Activated CD4-positive, alpha-beta memory T cell treated with anti-CD3 and anti-CD28 coated beads, Interleukin-2, amount 10 ng/mL, durations not matched to agents 7 days and 5 days (primary cell): ENCODE data around the gene GATA6. TPM values are rescaled to one million over a fixed set of nuclear protein-coding genes. Genes with fewer than 3 reads are reported as not detected.

Source experiments
- CTCF ChIA-PET: fragments of 350-600 bp; sonication (Branson Sonifier 250); formaldehyde crosslinking; loops from one replicate; lab custom pipeline; 2021; ENCODE audit warnings: antibody characterized with exemption, inconsistent platforms; lab: Charles Lee
- POLR2A ChIA-PET: fragments of 350-600 bp; sonication (Branson Sonifier 250); formaldehyde crosslinking; loops from one replicate; lab custom pipeline; 2021; ENCODE audit warnings: antibody characterized with exemption; lab: Charles Lee
- DNase-seq: peaks from one replicate; pipeline ENCODE4 v3.0.0-alpha.2; 2020
- H3K27ac Mint-ChIP-seq: one replicate; pipeline ENCODE4 v1.8.0; 2021; ENCODE audit warnings: mild to moderate bottlenecking, mixed read lengths
- H3K27me3 Mint-ChIP-seq: one replicate; pipeline ENCODE4 v1.8.0; 2021; ENCODE audit warnings: mixed read lengths
- H3K36me3 Mint-ChIP-seq: one replicate; pipeline ENCODE4 v1.8.0; 2021; ENCODE audit warnings: low read depth, mixed read lengths
- H3K4me1 Mint-ChIP-seq: one replicate; pipeline ENCODE4 v1.8.0; 2021; ENCODE audit warnings: mixed read lengths
- H3K4me3 Mint-ChIP-seq: one replicate; pipeline ENCODE4 v1.8.0; 2021; ENCODE audit warnings: mild to moderate bottlenecking, mixed read lengths
- H3K9me3 Mint-ChIP-seq: one replicate; pipeline ENCODE4 v1.8.0; 2021; ENCODE audit warnings: mixed read lengths
- total RNA-seq, 2 experiments: library from RNA; stranded (reverse); gene quantifications; one replicate each; pipeline ENCODE4 v1.2.3, GENCODE V29; 2021

The GATA6 gene
- total RNA-seq, 2 experiments from 2014 or later: not detected

DNA sequence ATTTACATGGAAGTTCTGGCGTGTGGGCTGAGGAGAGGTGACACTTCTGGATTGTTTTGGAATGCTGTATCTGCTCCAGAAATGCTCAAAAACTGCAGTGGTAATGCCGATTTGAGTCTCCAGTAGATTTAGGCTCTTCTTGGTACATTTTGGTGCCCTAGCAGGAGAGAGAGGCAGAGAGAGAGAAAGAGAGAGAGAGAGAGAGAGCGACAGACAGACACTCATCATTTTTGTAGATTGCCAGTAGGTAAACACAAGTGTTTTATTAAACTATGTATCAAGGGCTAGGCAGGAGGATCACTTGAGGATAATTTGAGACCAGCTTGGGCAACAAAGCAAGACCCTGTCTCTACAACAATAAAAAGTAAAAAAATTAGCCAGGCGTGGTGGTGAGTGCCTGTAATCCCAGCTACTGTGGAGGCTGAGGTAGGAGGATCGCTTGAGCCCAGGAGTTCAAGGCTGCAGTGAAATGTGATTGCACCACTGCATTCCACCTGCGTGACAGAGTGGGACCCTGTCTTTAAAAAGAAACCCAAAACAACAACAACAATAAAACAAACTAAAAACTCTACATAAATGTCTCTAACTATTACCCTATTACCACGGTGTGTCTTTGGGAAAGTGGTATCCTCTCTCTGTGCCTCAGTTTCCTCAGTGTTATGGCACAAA is 60.2 kb downstream of the GATA6 start:
- DNase-seq: no peak
- POLR2A ChIA-PET: no interaction called here
- Mint-ChIP-seq H3K4me1 (no peaks in the 10 kb centered on the region), H3K36me3 (no peaks in the 10 kb centered on the region), H3K4me3 (no peak overlapping the region), H3K9me3 (no peaks in the 10 kb centered on the region), H3K27me3 (no peaks in the 10 kb centered on the region), H3K27ac (no peak overlapping the region)
- CTCF ChIA-PET: no interaction called here

DNA sequence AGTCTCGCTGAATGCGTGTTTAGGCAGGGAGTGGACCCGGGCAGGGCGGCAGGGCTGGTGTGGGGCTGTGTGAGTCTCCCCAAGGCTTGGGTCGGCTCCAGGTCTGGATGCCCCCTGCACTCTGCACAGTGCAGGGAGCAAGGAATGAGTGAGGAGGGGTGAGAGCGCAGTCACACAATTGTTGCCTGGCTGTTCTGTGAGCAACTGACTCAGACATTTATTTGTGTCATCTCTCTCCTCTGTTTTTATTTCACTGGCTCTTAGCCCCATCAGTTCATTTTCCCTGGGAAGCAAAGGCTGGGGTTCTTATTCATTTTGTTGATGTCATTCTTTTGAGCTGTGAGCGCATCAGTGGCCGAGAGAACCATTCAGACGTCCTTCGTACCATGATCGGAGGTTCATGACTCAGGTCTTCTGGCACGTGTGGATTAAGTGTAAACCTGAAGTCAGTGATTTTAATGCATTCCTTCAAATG is 61.1 kb downstream of the GATA6 start:
- Mint-ChIP-seq H3K4me3 (no peak overlapping the region), H3K27ac (no peak overlapping the region), H3K27me3 (no peaks in the 10 kb centered on the region), H3K4me1 (no peaks in the 10 kb centered on the region), H3K9me3 (no peaks in the 10 kb centered on the region), H3K36me3 (no peaks in the 10 kb centered on the region)
- ChIA-PET CTCF (no interaction called here), POLR2A (no interaction called here)
- no peak for DNase-seq

DNA sequence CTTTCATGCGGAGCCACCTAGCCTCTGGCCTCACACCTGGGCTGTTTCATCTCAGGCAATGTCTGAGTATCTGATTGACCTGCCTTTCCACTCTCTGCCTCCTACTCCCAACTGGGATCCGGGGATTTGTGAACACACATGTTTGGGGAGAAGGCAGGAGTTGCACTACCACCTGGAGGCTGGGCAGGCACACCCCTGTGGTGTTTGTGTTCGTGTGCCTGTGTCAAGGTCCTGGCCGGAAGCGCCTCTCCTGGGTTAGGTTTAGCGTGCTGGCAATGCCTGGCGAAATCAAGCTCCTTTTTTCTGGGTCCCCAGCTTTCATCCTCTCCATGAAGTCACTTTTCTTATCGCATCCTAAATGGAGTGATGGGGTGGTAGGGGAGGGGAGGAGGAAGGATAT is 63.9 kb downstream of the GATA6 start:
- POLR2A ChIA-PET: no interaction called here
- Mint-ChIP-seq H3K27me3 (no peaks in the 10 kb centered on the region), H3K9me3 (peaks cover 3% of the 10 kb centered on the region), H3K27ac (no peak overlapping the region), H3K36me3 (no peaks in the 10 kb centered on the region), H3K4me1 (no peaks in the 10 kb centered on the region), H3K4me3 (no peak overlapping the region)
- CTCF ChIA-PET: no interaction called here
- DNase-seq: no peak

DNA sequence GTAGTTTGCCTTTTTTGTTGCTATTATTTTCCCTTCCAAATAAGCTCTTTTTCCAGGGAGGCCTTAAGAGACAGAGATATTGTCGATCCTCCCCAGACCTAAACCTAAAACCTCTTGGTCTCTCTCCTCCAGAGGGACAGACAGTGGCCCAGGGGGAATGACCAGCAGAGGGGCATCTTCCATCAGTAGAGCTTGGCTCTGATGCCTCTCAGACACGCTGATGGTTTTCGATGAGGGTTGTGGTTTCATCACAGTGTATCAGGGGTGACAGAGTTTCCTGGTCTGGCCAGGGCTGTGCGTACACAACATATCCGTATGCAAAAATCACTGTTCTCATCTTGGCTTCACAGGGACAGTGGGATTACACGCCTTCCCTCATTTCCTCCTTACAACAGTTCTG is 68.6 kb downstream of the GATA6 start:
- ChIA-PET CTCF (no interaction called here), POLR2A (no interaction called here)
- Mint-ChIP-seq H3K9me3 (peaks cover 3% of the 10 kb centered on the region), H3K27ac (no peak overlapping the region), H3K36me3 (no peaks in the 10 kb centered on the region), H3K4me1 (no peaks in the 10 kb centered on the region), H3K4me3 (no peak overlapping the region), H3K27me3 (no peaks in the 10 kb centered on the region)
- DNase-seq: no peak

DNA sequence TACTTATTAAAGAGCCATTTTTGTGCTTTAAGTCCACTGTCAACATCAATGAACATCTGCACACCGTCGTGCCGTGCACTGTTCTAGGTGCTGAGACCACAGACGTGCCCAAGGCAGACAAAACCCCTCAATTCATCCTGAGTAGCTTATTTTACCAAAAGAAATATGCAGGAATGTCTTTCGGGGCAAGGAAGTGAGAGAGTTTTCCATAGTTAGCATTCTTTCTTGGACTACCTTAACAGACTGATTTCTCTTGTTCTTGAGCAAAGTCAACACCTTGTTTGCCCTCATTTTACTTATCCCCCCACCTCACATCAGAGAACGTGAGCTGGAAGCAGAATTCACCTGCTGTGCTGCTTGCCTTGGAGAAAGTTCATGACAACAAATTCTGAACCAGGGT is 69.3 kb downstream of the GATA6 start:
- Mint-ChIP-seq H3K9me3 (peaks cover 3% of the 10 kb centered on the region), H3K4me1 (no peaks in the 10 kb centered on the region), H3K27ac (no peak overlapping the region), H3K36me3 (no peaks in the 10 kb centered on the region), H3K4me3 (no peak overlapping the region), H3K27me3 (no peaks in the 10 kb centered on the region)
- CTCF ChIA-PET: no interaction called here
- DNase-seq: no peak
- POLR2A ChIA-PET: no interaction called here

DNA sequence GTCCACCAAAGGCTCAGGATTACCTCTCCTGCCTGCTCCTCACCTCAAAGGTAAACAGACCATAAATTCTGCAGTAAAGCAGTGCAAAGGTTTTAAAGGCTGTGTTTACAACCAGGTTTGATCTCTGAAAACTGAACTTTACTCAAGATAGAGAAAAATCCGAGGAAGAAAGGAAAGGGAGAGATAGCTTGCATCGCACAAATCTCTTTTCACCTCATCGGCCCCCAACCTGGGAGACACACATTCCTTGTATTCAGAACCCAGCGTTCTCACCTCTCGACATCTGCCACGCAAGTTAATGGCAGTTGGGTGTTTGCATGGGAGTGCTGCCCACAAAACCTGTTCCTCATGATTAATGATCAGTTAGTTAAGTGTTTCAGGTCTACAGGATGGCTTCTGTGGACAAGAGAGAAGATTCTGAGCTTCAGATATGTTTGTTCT is 72.6 kb downstream of the GATA6 start:
- no peaks in the 10 kb centered on the region for H3K4me1 Mint-ChIP-seq
- no peaks in the 10 kb centered on the region for H3K36me3 Mint-ChIP-seq
- no peak overlapping the region for H3K27ac Mint-ChIP-seq
- no peak for DNase-seq
- H3K9me3 Mint-ChIP-seq: peaks cover 3% of the 10 kb centered on the region
- ChIA-PET CTCF (no interaction called here), POLR2A (no interaction called here)
- no peaks in the 10 kb centered on the region for H3K27me3 Mint-ChIP-seq
- H3K4me3 Mint-ChIP-seq: no peak overlapping the region

DNA sequence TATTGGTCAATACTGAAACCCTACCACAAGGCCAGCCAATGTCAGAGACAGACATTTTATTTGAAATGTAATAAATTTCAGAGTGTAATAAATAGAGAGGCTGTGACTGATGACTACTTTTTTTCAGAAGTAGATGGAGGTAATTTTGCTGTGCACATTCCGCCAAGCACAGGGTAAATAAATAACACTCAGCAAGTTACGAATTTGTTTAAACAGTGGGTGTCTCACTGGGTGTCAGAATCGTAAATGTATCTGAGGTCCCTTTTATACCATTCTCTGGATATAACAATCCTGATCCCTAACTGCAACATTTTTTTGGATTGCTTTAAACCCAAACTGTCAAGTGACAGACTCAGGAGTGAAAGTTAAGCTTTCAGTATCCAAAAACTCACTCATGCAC is 74.1 kb downstream of the GATA6 start:
- no peaks in the 10 kb centered on the region for H3K36me3 Mint-ChIP-seq
- H3K4me3 Mint-ChIP-seq: no peak overlapping the region
- H3K4me1 Mint-ChIP-seq: no peaks in the 10 kb centered on the region
- POLR2A ChIA-PET: no interaction called here
- no peak for DNase-seq
- peaks cover 3% of the 10 kb centered on the region for H3K9me3 Mint-ChIP-seq
- CTCF ChIA-PET: no interaction called here
- no peak overlapping the region for H3K27ac Mint-ChIP-seq
- H3K27me3 Mint-ChIP-seq: no peaks in the 10 kb centered on the region

DNA sequence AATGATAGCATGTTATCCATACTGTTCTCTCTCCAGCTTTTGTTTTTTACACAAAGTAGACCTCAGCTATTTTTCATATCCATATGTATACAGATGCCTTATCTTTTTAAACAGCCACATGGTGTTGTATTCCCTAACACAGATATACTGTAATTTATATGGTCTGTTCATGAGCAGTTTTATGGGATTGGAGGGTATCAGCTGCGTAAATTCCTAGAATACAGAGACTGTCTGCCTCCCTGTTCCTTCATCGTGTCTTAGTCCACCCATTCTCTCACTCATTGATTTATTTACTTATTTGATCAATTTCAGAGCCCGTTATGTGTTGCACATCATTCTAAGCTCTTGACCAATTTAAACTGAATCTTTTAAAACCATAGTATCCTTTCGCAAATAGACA is 80.6 kb downstream of the GATA6 start:
- ChIA-PET CTCF (no interaction called here), POLR2A (no interaction called here)
- DNase-seq: no peak
- Mint-ChIP-seq H3K9me3 (peaks cover 5% of the 10 kb centered on the region), H3K36me3 (no peaks in the 10 kb centered on the region), H3K27me3 (no peaks in the 10 kb centered on the region), H3K4me1 (no peaks in the 10 kb centered on the region), H3K4me3 (no peak overlapping the region), H3K27ac (no peak overlapping the region)

DNA sequence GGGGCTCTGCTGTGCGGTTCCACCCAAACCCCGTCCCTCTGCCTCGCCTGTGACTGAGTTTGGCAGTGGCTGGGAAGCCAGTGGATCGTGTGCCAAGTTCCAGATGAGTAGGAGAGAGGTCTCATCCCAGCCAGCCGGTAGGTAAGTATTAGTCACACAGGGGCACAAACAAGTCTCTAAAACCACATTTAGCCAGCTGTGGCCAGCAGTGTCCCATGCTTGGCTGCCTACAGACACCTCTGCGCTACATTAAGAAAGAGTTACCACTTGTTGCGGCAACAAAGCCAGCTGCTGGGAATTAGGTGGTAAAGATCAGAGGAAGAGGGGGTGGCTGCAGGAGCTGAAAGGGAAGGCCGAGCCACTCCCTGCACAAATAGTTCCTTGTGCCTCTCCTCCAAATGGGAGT is 81.2 kb downstream of the GATA6 start:
- Mint-ChIP-seq H3K27ac (no peak overlapping the region), H3K27me3 (no peaks in the 10 kb centered on the region), H3K9me3 (peaks cover 3% of the 10 kb centered on the region), H3K4me1 (no peaks in the 10 kb centered on the region), H3K4me3 (no peak overlapping the region), H3K36me3 (no peaks in the 10 kb centered on the region)
- ChIA-PET POLR2A (no interaction called here), CTCF (no interaction called here)
- no peak for DNase-seq

Other genes with a start within 250 kb of the GATA6 start
- not detected for gene CTAGE1, start 248.3 kb downstream of the GATA6 start, total RNA-seq